ENCODE measurements around the gene CTSF. TPM values are rescaled to one million over a fixed set of nuclear protein-coding genes. Genes with fewer than 3 reads are reported as not detected.

CTSF gene
- total and polyA plus RNA-seq, 4 donors, result 6.6 to 39.6 (median 7.9) TPM

- no peak overlapping the region for H3K9ac ChIP-seq (ENCODE audit: insufficient read depth in 1 of 2, low read length in 2 of 2)
- peaks cover 0 to 1% (median 0%) of the 10 kb centered on the region in 4 donors for H3K9me3 ChIP-seq (ENCODE audit: control insufficient read depth in 4 of 4, insufficient read depth in 3 of 4, low read length in 3 of 4)
- no peak overlapping the region for H3K27ac ChIP-seq (ENCODE audit: low read depth in 1 of 2, low read length in 1 of 2)
- no peak overlapping the region for H3K4me3 ChIP-seq
- no peaks in the 10 kb centered on the region for H3K27me3 ChIP-seq (ENCODE audit: control insufficient read depth in 3 of 3, insufficient read depth in 3 of 3, low read length in 2 of 3)
- 82 to 92% methylated on average over 10 of the region's 10 CpGs for WGBS, 2 donors
- DNase-seq (no peak), ATAC-seq (ENCODE audit: insufficient read depth, low FRiP score) (no peak)
- peaks cover 0 to 22% (median 18%) of the 10 kb centered on the region in 4 donors for H3K36me3 ChIP-seq (ENCODE audit: control insufficient read depth in 4 of 4, insufficient read depth in 4 of 4, low read length in 4 of 4)
- TF ChIP-seq CTCF (IDR thresholded peaks at IDR 0.05; ENCODE audit: control extremely low read depth, extremely low read depth), result no peak
- H3K4me1 ChIP-seq (ENCODE audit: control insufficient read depth in 5 of 5, insufficient read depth in 5 of 5, low read length in 5 of 5), result no peaks in the 10 kb centered on the region
Measured at GRCh38 chr11:66530927-66531709, 37.3 kb downstream of the CTSF start.

- H3K4me1 ChIP-seq (ENCODE audit: control insufficient read depth in 5 of 5, insufficient read depth in 5 of 5, low read length in 5 of 5), result no peaks in the 10 kb centered on the region
- DNase-seq (no peak), ATAC-seq (ENCODE audit: insufficient read depth, low FRiP score) (no peak)
- no peak overlapping the region for H3K4me3 ChIP-seq
- peaks cover 0 to 22% (median 12%) of the 10 kb centered on the region in 4 donors for H3K36me3 ChIP-seq (ENCODE audit: control insufficient read depth in 4 of 4, insufficient read depth in 4 of 4, low read length in 4 of 4)
- no peak overlapping the region for H3K9ac ChIP-seq (ENCODE audit: insufficient read depth in 1 of 2, low read length in 2 of 2)
- TF ChIP-seq CTCF (IDR thresholded peaks at IDR 0.05; ENCODE audit: control extremely low read depth, extremely low read depth), result no peak
- H3K9me3 ChIP-seq (ENCODE audit: control insufficient read depth in 4 of 4, insufficient read depth in 3 of 4, low read length in 3 of 4), result peaks cover 0 to 1% (median 0%) of the 10 kb centered on the region in 4 donors
- H3K27ac ChIP-seq (ENCODE audit: low read depth in 1 of 2, low read length in 1 of 2), result no peak overlapping the region
- H3K27me3 ChIP-seq (ENCODE audit: control insufficient read depth in 3 of 3, insufficient read depth in 3 of 3, low read length in 2 of 3), result no peaks in the 10 kb centered on the region
- WGBS, 2 donors, result 84 to 88% methylated on average over 13 of the region's 13 CpGs
Measured at GRCh38 chr11:66529655-66530054, 38.8 kb downstream of the CTSF start.

GRCh38 chr11:66529069-66529468 is 39.3 kb downstream of the CTSF start:
- no peaks in the 10 kb centered on the region for H3K27me3 ChIP-seq (ENCODE audit: control insufficient read depth in 3 of 3, insufficient read depth in 3 of 3, low read length in 2 of 3)
- no peak overlapping the region for H3K4me3 ChIP-seq
- H3K9ac ChIP-seq (ENCODE audit: insufficient read depth in 1 of 2, low read length in 2 of 2), result no peak overlapping the region
- TF ChIP-seq CTCF (IDR thresholded peaks at IDR 0.05; ENCODE audit: control extremely low read depth, extremely low read depth), result no peak
- H3K27ac ChIP-seq (ENCODE audit: low read depth in 1 of 2, low read length in 1 of 2), result no peak overlapping the region
- ATAC-seq (ENCODE audit: insufficient read depth, low FRiP score) (no peak), DNase-seq (no peak)
- no peaks in the 10 kb centered on the region for H3K4me1 ChIP-seq (ENCODE audit: control insufficient read depth in 5 of 5, insufficient read depth in 5 of 5, low read length in 5 of 5)
- WGBS, 2 donors, result 83 to 87% methylated on average over 10 of the region's 10 CpGs
- H3K9me3 ChIP-seq (ENCODE audit: control insufficient read depth in 4 of 4, insufficient read depth in 3 of 4, low read length in 3 of 4), result peaks cover 0 to 1% (median 0%) of the 10 kb centered on the region in 4 donors
- peaks cover 0 to 22% (median 14%) of the 10 kb centered on the region in 4 donors for H3K36me3 ChIP-seq (ENCODE audit: control insufficient read depth in 4 of 4, insufficient read depth in 4 of 4, low read length in 4 of 4)

Data from lung (tissue), 12 donors.